A549 (cell line): ENCODE results near the gene ATXN7L1.

Source experiments
- CEBPB ChIP-seq, 2 experiments: fragments of >200 bp in 1 of 2; sonication (Bioruptor Twin) in 1 of 2; formaldehyde crosslinking in 1 of 2; IDR thresholded peaks; 2 replicates each; pipeline ENCODE4 v1.6.1; 2012 to 2016
- CHD2 ChIP-seq: fragments of 150-350 bp; IDR thresholded peaks from 2 replicates; pipeline ENCODE4 v1.6.1; 2014; ENCODE audit warnings: low read length; ENCODE audit not compliant: partially characterized antibody
- CTCF ChIP-seq: fragments of >200 bp; sonication (Bioruptor Twin); formaldehyde crosslinking; IDR thresholded peaks from 3 replicates; pipeline ENCODE4 v1.5.1; 2016
- E2F6 ChIP-seq: IDR thresholded peaks from 2 replicates; pipeline ENCODE4 v1.6.1; 2012; ENCODE audit warnings: low read depth, borderline replicate concordance
- HDAC2 ChIP-seq: fragments of 200-600 bp; sonication (generic); IDR thresholded peaks from 2 replicates; pipeline ENCODE4 v1.6.1; 2016
- JUNB ChIP-seq: fragments of >200 bp; sonication (Bioruptor Twin); formaldehyde crosslinking; IDR thresholded peaks from 2 replicates; pipeline ENCODE4 v1.6.1; 2016
- KDM1A ChIP-seq: fragments of 200-600 bp; sonication (generic); IDR thresholded peaks from 2 replicates; pipeline ENCODE4 v1.6.1; 2016; ENCODE audit warnings: low read depth, mild to moderate bottlenecking
- KDM5A ChIP-seq: fragments of 200-600 bp; sonication (generic); IDR thresholded peaks from 2 replicates; pipeline ENCODE4 v1.6.1; 2016; ENCODE audit warnings: antibody characterized with exemption, mild to moderate bottlenecking
- MAFK ChIP-seq: fragments of 450-650 bp; IDR thresholded peaks from 2 replicates; pipeline ENCODE4 v1.6.1; 2014; ENCODE audit not compliant: partially characterized antibody
- REST ChIP-seq: fragments of 200-600 bp; sonication (generic); IDR thresholded peaks from 2 replicates; pipeline ENCODE4 v1.6.1; 2016; ENCODE audit warnings: antibody characterized with exemption, mild to moderate bottlenecking, moderate library complexity
- RFX5 ChIP-seq: fragments of 450-650 bp; IDR thresholded peaks from 2 replicates; pipeline ENCODE4 v1.7.1; 2014; ENCODE audit warnings: antibody characterized with exemption, mild to moderate bottlenecking, moderate library complexity
- SMC3 ChIP-seq: fragments of >200 bp; sonication (Bioruptor Twin); formaldehyde crosslinking; IDR thresholded peaks from 3 replicates; pipeline ENCODE4 v1.6.1; 2018; ENCODE audit warnings: inconsistent platforms
- SREBF2 ChIP-seq: fragments of 450-650 bp; IDR thresholded peaks from 2 replicates; pipeline ENCODE4 v1.6.1; 2014; ENCODE audit warnings: mild to moderate bottlenecking, moderate library complexity

- no peak for TF ChIP-seq CTCF
- TF ChIP-seq SMC3, result no peak
- no peak for TF ChIP-seq MAFK
- TF ChIP-seq REST, result no peak
- no peak for TF ChIP-seq JUNB
- TF ChIP-seq KDM5A, result no peak
- TF ChIP-seq CHD2, result no peak
- TF ChIP-seq KDM1A, result no peak
- no peak for TF ChIP-seq HDAC2
- TF ChIP-seq CEBPB (IDR thresholded peaks at IDR 0.05), result no peak
- no peak for TF ChIP-seq E2F6
- no peak for TF ChIP-seq SREBF2
- no peak for TF ChIP-seq RFX5
Observed at GRCh38 chr7:105712877-105713276, 163.5 kb downstream of the ATXN7L1 start.
